HL-60 (cell line): Measurements from ENCODE around the gene TTC24.

Source experiments
- CTCF ChIP-seq: IDR thresholded peaks from one replicate; pipeline ENCODE4 v1.5.1; 2011; ENCODE audit warnings: low read length, control low read depth, inconsistent platforms; ENCODE audit not compliant: insufficient read depth
- POLR2AphosphoS5 ChIP-seq: IDR thresholded peaks from 2 replicates; pipeline ENCODE4 v1.6.1; 2012; ENCODE audit warnings: low read depth

- TF ChIP-seq CTCF: no peak
- TF ChIP-seq POLR2AphosphoS5: no peak
These were observed 39.6 kb upstream of the TTC24 start for GRCh38 chr1:156539818-156540355.
